ENCODE data around the gene DIRAS3.
"Not testable (repeated sequence)": the region's sequence is repeated elsewhere in the genome, so short reads cannot be mapped to it uniquely, and the experiment has no call there.

Gene DIRAS3, protein sequence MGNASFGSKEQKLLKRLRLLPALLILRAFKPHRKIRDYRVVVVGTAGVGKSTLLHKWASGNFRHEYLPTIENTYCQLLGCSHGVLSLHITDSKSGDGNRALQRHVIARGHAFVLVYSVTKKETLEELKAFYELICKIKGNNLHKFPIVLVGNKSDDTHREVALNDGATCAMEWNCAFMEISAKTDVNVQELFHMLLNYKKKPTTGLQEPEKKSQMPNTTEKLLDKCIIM

DNA sequence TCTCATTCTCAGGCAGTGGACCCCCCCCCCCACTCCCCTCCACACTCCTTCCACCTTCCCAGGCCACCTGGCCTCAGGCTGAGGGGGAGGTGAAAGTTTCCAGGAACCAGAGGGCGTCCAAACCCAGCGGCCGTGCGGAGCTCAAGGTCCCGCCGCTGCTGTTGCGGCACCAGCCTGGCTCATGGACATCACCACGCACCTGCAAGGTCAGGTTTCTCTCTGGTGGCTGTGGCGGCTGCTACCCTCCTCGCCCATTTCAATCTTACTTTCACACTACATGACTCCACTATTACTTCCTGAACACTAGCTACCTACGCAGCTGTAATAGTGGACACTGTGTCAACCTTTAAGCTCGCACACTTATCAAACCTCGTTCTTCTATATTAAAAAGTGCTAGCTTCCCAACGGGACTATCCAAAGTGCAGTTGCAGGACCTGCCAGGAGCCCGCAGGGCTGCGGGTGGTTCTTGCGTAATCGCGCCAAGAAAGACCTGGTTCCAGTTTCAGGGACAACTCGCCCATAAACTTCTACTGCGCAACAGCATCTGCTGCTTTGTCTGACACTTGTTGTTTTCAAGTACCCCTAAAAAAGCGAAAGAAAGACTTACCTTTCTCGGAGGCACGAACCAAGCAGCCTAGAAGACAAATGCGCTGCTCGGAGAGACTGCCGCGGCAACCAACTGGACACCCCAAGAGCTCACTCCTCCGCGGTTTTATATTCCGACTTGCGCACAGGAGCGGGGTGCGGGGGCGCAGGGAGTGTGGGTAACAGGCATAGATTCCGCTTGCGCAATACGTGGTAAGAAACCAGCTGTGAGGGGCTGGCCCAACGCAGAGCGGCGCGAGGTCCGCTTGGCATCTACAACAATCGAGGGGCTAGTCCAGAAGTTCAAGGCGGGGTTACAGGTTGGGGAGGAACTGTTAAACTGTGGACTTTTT is at the start of gene DIRAS3:
DIRAS3 (minus strand) TSS at position 687 of the 938 bp plus-strand sequence. CDS start 3,330 bp downstream, outside the sequence.
- no peaks in the 10 kb centered on the region for H3K9me3 ChIP-seq (ENCODE audit: control insufficient read depth in 2 of 2, low read length in 2 of 2)
- peak within 1 kb of the TSS; percentile 45 to 67 for H3K4me3 ChIP-seq (ENCODE audit: low read length in 2 of 2)
- no peaks in the 10 kb centered on the region for H3K36me3 ChIP-seq (ENCODE audit: control insufficient read depth in 2 of 2, insufficient read depth in 2 of 2, low read length in 2 of 2)
- H3K9ac ChIP-seq (ENCODE audit: low read depth in 1 of 2, low read length in 2 of 2) = no peak within 1 kb of the TSS
- no peaks in the 10 kb centered on the region for H3K27me3 ChIP-seq (ENCODE audit: control insufficient read depth in 2 of 2, insufficient read depth in 2 of 2, low read length in 2 of 2)
- H3K4me1 ChIP-seq (ENCODE audit: control insufficient read depth in 2 of 2, insufficient read depth in 2 of 2, low read length in 2 of 2) = no peaks in the 10 kb centered on the region
- H3K27ac ChIP-seq (ENCODE audit: low read depth in 2 of 2, low read length in 2 of 2) = no peak within 1 kb of the TSS

GRCh38 chr1:68093737-68094136 is 43.3 kb upstream of the DIRAS3 start:
- H3K27me3 ChIP-seq (ENCODE audit: control insufficient read depth in 2 of 2, insufficient read depth in 2 of 2, low read length in 2 of 2) = no peaks in the 10 kb centered on the region

GRCh38 chr1:68087184-68087583 is 36.8 kb upstream of the DIRAS3 start:
- Histone ChIP-seq H3K9me3 (ENCODE audit: control insufficient read depth in 2 of 2, low read length in 2 of 2) (no peaks in the 10 kb centered on the region), H3K4me3 (ENCODE audit: low read length in 2 of 2) (no peak overlapping the region), H3K27me3 (ENCODE audit: control insufficient read depth in 2 of 2, insufficient read depth in 2 of 2, low read length in 2 of 2) (no peaks in the 10 kb centered on the region), H3K36me3 (ENCODE audit: control insufficient read depth in 2 of 2, insufficient read depth in 2 of 2, low read length in 2 of 2) (no peaks in the 10 kb centered on the region), H3K27ac (ENCODE audit: low read depth in 2 of 2, low read length in 2 of 2) (no peak overlapping the region), H3K4me1 (ENCODE audit: control insufficient read depth in 2 of 2, insufficient read depth in 2 of 2, low read length in 2 of 2) (no peaks in the 10 kb centered on the region), H3K9ac (ENCODE audit: low read depth in 1 of 2, low read length in 2 of 2) (no peak overlapping the region)

More at GRCh38 chr1:68093737-68094136, 43.3 kb upstream of the DIRAS3 start:
- H3K36me3 ChIP-seq (ENCODE audit: control insufficient read depth in 2 of 2, insufficient read depth in 2 of 2, low read length in 2 of 2) = no peaks in the 10 kb centered on the region
- no peak overlapping the region for H3K9ac ChIP-seq (ENCODE audit: low read depth in 1 of 2, low read length in 2 of 2)
- H3K27ac ChIP-seq (ENCODE audit: low read depth in 2 of 2, low read length in 2 of 2) = no peak overlapping the region
- H3K9me3 ChIP-seq (ENCODE audit: control insufficient read depth in 2 of 2, low read length in 2 of 2) = no peaks in the 10 kb centered on the region
- peaks cover 0 to 4% of the 10 kb centered on the region in 2 donors for H3K4me1 ChIP-seq (ENCODE audit: control insufficient read depth in 2 of 2, insufficient read depth in 2 of 2, low read length in 2 of 2)
- no peak overlapping the region for H3K4me3 ChIP-seq (ENCODE audit: low read length in 2 of 2)

- H3K9ac ChIP-seq (ENCODE audit: low read depth in 1 of 2, low read length in 2 of 2) = no peak overlapping the region
- no peaks in the 10 kb centered on the region for H3K27me3 ChIP-seq (ENCODE audit: control insufficient read depth in 2 of 2, insufficient read depth in 2 of 2, low read length in 2 of 2)
- H3K27ac ChIP-seq (ENCODE audit: low read depth in 2 of 2, low read length in 2 of 2) = no peak overlapping the region
- H3K9me3 ChIP-seq (ENCODE audit: control insufficient read depth in 2 of 2, low read length in 2 of 2) = no peaks in the 10 kb centered on the region
- no peaks in the 10 kb centered on the region for H3K4me1 ChIP-seq (ENCODE audit: control insufficient read depth in 2 of 2, insufficient read depth in 2 of 2, low read length in 2 of 2)
- no peaks in the 10 kb centered on the region for H3K36me3 ChIP-seq (ENCODE audit: control insufficient read depth in 2 of 2, insufficient read depth in 2 of 2, low read length in 2 of 2)
- no peak overlapping the region for H3K4me3 ChIP-seq (ENCODE audit: low read length in 2 of 2)
Observed at GRCh38 chr1:68085752-68086151, 35.3 kb upstream of the DIRAS3 start.

- Histone ChIP-seq H3K4me3 (ENCODE audit: low read length in 2 of 2) (no peak overlapping the region), H3K27me3 (ENCODE audit: control insufficient read depth in 2 of 2, insufficient read depth in 2 of 2, low read length in 2 of 2) (no peaks in the 10 kb centered on the region), H3K9me3 (ENCODE audit: control insufficient read depth in 2 of 2, low read length in 2 of 2) (no peaks in the 10 kb centered on the region), H3K27ac (ENCODE audit: low read depth in 2 of 2, low read length in 2 of 2) (no peak overlapping the region), H3K36me3 (ENCODE audit: control insufficient read depth in 2 of 2, insufficient read depth in 2 of 2, low read length in 2 of 2) (no peaks in the 10 kb centered on the region), H3K9ac (ENCODE audit: low read depth in 1 of 2, low read length in 2 of 2) (no peak overlapping the region), H3K4me1 (ENCODE audit: control insufficient read depth in 2 of 2, insufficient read depth in 2 of 2, low read length in 2 of 2) (no peaks in the 10 kb centered on the region)
Observed at GRCh38 chr1:68083686-68084085, 33.3 kb upstream of the DIRAS3 start.

DNA sequence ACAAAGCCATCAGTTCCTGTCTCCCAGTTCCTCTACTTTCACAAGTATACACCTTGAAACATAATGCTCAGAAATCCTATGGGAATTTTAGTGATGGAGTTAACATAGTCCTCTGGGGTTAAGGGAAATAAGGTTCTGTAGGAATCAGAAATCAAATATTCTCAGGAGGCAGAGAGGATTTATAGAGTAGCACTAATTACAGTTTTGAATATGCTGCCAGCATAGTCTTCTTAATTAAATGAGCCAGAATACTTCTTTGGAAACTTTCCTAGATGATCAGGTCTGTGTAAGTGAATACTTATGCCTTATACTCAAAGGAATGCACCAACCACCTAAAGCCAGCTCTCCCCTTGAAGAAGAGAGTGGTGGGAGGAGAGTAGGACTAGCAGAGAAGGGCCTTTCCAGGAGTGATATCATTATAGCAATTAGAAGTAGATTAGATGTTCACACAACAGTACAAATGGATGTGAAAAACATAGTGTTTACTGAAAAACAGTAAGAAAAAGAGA is 31.4 kb upstream of the DIRAS3 start:
- Histone ChIP-seq H3K4me1 (ENCODE audit: control insufficient read depth in 2 of 2, insufficient read depth in 2 of 2, low read length in 2 of 2) (no peaks in the 10 kb centered on the region), H3K4me3 (ENCODE audit: low read length in 2 of 2) (no peak overlapping the region), H3K36me3 (ENCODE audit: control insufficient read depth in 2 of 2, insufficient read depth in 2 of 2, low read length in 2 of 2) (no peaks in the 10 kb centered on the region), H3K27me3 (ENCODE audit: control insufficient read depth in 2 of 2, insufficient read depth in 2 of 2, low read length in 2 of 2) (no peaks in the 10 kb centered on the region), H3K27ac (ENCODE audit: low read depth in 2 of 2, low read length in 2 of 2) (no peak overlapping the region), H3K9me3 (ENCODE audit: control insufficient read depth in 2 of 2, low read length in 2 of 2) (no peaks in the 10 kb centered on the region), H3K9ac (ENCODE audit: low read depth in 1 of 2, low read length in 2 of 2) (no peak overlapping the region)

DNA sequence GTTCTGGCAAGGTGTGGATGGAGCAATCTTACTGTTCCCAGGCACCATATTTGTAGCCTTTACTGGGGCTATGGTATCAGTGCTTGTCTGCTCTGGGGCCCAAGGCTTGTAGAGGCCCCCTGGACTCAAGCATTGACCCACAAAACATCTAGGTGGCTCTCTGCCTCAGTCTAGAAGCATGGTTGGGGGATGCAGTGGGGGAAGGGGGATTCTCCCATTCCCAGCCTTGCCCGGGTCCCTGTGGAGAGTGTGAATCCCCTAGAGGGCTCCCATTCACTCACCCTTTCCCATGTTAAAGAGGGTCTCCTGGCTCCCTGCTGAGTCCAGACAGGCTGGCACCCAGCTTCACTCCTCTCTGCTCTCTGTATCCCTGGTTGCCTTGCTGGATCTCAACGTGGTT is 28.2 kb upstream of the DIRAS3 start:
- Histone ChIP-seq H3K4me3 (ENCODE audit: low read length in 2 of 2) (no peak overlapping the region), H3K27me3 (ENCODE audit: control insufficient read depth in 2 of 2, insufficient read depth in 2 of 2, low read length in 2 of 2) (no peaks in the 10 kb centered on the region), H3K9me3 (ENCODE audit: control insufficient read depth in 2 of 2, low read length in 2 of 2) (no peaks in the 10 kb centered on the region), H3K4me1 (ENCODE audit: control insufficient read depth in 2 of 2, insufficient read depth in 2 of 2, low read length in 2 of 2) (no peaks in the 10 kb centered on the region), H3K36me3 (ENCODE audit: control insufficient read depth in 2 of 2, insufficient read depth in 2 of 2, low read length in 2 of 2) (no peaks in the 10 kb centered on the region), H3K9ac (ENCODE audit: low read depth in 1 of 2, low read length in 2 of 2) (no peak overlapping the region), H3K27ac (ENCODE audit: low read depth in 2 of 2, low read length in 2 of 2) (no peak overlapping the region)

GRCh38 chr1:68074472-68074871 is 24.0 kb upstream of the DIRAS3 start:
- Histone ChIP-seq H3K4me1 (ENCODE audit: control insufficient read depth in 2 of 2, insufficient read depth in 2 of 2, low read length in 2 of 2) (no peaks in the 10 kb centered on the region), H3K27me3 (ENCODE audit: control insufficient read depth in 2 of 2, insufficient read depth in 2 of 2, low read length in 2 of 2) (no peaks in the 10 kb centered on the region), H3K27ac (ENCODE audit: low read depth in 2 of 2, low read length in 2 of 2) (no peak overlapping the region), H3K9ac (ENCODE audit: low read depth in 1 of 2, low read length in 2 of 2) (no peak overlapping the region), H3K36me3 (ENCODE audit: control insufficient read depth in 2 of 2, insufficient read depth in 2 of 2, low read length in 2 of 2) (no peaks in the 10 kb centered on the region), H3K9me3 (ENCODE audit: control insufficient read depth in 2 of 2, low read length in 2 of 2) (no peaks in the 10 kb centered on the region), H3K4me3 (ENCODE audit: low read length in 2 of 2) (no peak overlapping the region)

DNA sequence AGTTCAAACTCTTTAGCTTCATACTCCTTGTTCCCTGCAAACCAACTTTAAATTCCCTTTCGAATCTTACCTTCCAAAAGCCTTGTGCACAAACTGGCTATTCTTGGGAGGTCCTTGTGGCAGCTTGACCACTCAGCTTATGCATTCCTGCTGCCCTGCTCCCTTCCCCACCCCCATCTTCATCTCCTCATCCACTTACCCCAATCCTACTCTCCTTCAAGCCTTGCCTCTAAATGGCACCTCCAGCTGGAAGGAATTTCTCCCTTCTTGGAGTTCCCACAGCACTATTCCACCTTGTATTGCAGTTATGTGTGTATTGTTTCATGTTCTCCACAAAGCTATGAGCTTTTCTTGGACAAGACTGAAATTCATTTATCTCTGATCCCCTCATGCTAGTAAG is 15.3 kb upstream of the DIRAS3 start:
- Histone ChIP-seq H3K9ac (ENCODE audit: low read depth in 1 of 2, low read length in 2 of 2) (no peak overlapping the region), H3K27ac (ENCODE audit: low read depth in 2 of 2, low read length in 2 of 2) (no peak overlapping the region), H3K4me1 (ENCODE audit: control insufficient read depth in 2 of 2, insufficient read depth in 2 of 2, low read length in 2 of 2) (no peaks in the 10 kb centered on the region), H3K4me3 (ENCODE audit: low read length in 2 of 2) (no peak overlapping the region), H3K36me3 (ENCODE audit: control insufficient read depth in 2 of 2, insufficient read depth in 2 of 2, low read length in 2 of 2) (no peaks in the 10 kb centered on the region), H3K27me3 (ENCODE audit: control insufficient read depth in 2 of 2, insufficient read depth in 2 of 2, low read length in 2 of 2) (no peaks in the 10 kb centered on the region), H3K9me3 (ENCODE audit: control insufficient read depth in 2 of 2, low read length in 2 of 2) (no peaks in the 10 kb centered on the region)

DNA sequence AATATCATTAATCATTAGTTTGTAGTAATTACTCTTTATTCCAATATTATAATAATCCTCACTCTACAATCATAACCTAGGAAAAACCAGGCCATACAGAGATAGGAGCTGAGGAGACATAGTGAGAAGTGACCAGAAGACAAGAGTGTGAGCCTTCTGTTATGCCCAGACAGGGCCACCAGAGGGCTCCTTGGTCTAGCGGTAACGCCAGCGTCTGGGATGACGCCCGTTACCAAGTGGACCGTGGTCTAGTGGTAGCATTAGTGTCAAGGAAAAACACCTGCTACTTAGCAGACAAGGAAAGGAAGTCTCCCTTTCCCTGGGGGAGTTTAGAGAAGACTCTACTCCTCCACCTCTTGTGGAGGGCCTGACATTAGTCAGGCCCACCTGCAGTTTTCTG is 7.6 kb upstream of the DIRAS3 start:
- not testable (repeated sequence) for H3K36me3 ChIP-seq (ENCODE audit: control insufficient read depth in 2 of 2, insufficient read depth in 2 of 2, low read length in 2 of 2); H3K27me3 ChIP-seq (ENCODE audit: control insufficient read depth in 2 of 2, insufficient read depth in 2 of 2, low read length in 2 of 2); H3K4me3 ChIP-seq (ENCODE audit: low read length in 2 of 2); H3K27ac ChIP-seq (ENCODE audit: low read depth in 2 of 2, low read length in 2 of 2); H3K4me1 ChIP-seq (ENCODE audit: control insufficient read depth in 2 of 2, insufficient read depth in 2 of 2, low read length in 2 of 2); H3K9ac ChIP-seq (ENCODE audit: low read depth in 1 of 2, low read length in 2 of 2); H3K9me3 ChIP-seq (ENCODE audit: control insufficient read depth in 2 of 2, low read length in 2 of 2)

Data from mucosa of rectum (tissue), 2 donors.